D721Med (cell line): Measurements from ENCODE around the gene SERINC1.

Experiments
- DNase-seq: peaks from one replicate; pipeline ENCODE4 v3.0.0; 2011; ENCODE audit warnings: low spot score; ENCODE audit not compliant: insufficient read length
- FAIRE-seq: peaks from 2 replicates; lab custom pipeline; 2011; peaks lifted over from hg19 to GRCh38; lab: Jason Lieb, UNC
- CTCF ChIP-seq: IDR thresholded peaks from 2 replicates; pipeline ENCODE4 v1.5.1; 2012; ENCODE audit warnings: mild to moderate bottlenecking, control low read depth; ENCODE audit not compliant: insufficient read depth; ENCODE audit errors: missing control alignments

The SERINC1 gene

DNA sequence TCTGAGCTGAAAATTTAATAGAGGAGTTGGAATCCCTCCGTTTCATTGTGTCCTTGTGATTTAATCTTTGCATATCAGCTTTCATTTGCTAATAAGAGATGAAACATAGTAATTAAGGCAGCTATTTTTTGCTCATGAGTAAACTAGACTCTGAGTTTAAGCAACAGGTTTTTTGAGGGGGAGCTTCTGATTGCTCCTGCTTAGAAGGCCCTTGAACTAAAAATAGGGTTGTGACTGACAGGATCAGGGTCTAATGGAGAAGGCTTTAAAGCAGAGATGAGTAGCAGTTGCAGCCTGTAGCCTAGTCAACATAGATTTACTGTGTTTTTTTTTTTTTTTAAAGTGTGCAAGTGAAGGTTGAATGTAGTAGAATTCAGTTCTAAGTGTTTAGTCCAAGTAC, 54.8 kb downstream of the SERINC1 start:
- DNase-seq: no peak
- FAIRE-seq: no peak
- no peak for TF ChIP-seq CTCF

DNA sequence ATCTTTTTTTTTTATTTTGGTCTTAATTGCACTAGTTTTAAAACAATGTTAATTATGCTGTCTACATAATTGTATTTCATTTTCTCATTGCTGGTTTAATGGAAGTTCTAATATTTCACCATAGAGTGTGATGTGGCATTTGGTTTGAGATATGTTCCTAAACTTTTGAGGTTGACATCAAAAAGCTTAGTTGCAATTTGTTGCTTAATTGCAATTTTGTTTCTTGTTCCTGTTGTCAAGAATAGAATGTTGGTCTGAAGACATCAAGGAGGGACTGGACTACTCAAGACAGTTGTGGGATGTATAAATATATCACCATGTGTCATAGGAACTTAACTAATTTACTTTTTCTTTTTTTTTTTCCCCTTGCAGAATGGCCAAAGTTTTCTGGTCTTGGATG, 59.6 kb downstream of the SERINC1 start:
- TF ChIP-seq CTCF: no peak
- no peak for FAIRE-seq
- DNase-seq: no peak

DNA sequence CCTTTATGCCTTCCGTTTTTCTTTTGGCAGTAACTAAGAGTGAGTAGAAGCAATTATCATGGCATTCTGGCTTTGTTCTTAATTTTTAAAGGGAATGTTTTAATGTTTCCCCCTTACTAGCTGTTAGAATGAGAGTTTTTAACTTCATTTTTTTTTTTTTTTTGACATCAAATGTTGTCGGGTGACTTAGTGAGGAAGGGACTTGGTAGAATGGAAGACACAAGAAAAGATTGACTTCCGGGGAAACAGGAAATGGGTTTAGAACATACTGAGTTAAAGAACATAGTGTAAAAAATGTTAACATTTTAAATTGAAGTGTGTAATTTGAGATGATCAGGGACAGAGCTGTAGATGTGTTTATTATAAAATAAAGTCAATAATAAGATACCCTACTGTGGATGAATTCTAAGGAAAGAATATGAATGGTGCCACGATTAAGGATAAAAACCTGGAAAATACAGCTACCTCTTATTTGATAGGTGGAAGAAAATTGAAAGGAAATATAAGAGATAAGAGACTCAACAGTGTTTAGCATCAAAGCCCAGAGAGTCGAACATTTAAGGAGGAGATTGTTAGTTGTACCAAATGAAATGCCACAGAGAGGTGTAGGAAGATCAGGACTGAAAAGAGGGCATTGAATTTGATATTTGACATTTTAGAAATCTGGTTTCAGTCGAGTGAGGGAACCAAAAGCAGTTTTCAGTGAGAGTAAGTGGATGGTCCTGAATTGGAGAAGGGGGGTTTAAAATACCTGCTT, 62.7 kb downstream of the SERINC1 start:
- TF ChIP-seq CTCF: no peak
- DNase-seq: no peak
- no peak for FAIRE-seq

DNA sequence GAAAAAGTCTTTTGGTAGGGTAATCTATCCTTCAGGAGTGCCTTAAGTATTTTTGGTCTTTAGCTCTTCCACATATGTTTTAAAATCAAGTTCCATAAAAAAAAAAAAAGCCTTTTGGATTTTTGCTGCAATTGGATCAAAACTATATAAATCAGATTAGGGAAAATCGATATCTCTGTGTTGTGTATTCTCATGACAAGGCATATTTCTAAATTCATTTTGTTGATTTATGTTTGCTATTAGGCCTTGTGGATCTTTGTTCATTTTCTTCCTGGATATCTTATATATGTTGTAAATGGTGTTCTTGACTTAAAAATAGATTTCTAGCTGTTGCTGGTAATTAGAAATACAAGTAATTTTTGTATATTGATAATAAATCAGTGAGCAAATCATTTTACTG, 63.4 kb downstream of the SERINC1 start:
- no peak for TF ChIP-seq CTCF
- DNase-seq: no peak
- FAIRE-seq: no peak

- FAIRE-seq (no peak), DNase-seq (no peak)
- no peak for TF ChIP-seq CTCF
These were observed 63.9 kb downstream of the SERINC1 start for GRCh38 chr6:122407712-122408111.

GRCh38 chr6:122406187-122406586, 65.4 kb downstream of the SERINC1 start:
- DNase-seq (no peak), FAIRE-seq (no peak)
- no peak for TF ChIP-seq CTCF

- DNase-seq: no peak
- no peak for TF ChIP-seq CTCF
- no peak for FAIRE-seq
These were observed 66.2 kb downstream of the SERINC1 start for GRCh38 chr6:122405417-122405816.
